WTC11 (cell line): ENCODE results near the gene MSANTD1. TPM values are rescaled to one million over a fixed set of nuclear protein-coding genes. Genes with fewer than 3 reads are reported as not detected.

ENCODE experiments used
- ATAC-seq: fragments of 200-7000 bp; cut with Tn5 transposase; 2 replicates; pipeline ENCODE4 v1.10.0; 2021; ENCODE audit warnings: mild to moderate bottlenecking, moderate library complexity
- CTCF ChIA-PET: fragments of 300-600 bp; sonication (Branson Sonifier 250); formaldehyde crosslinking; loops from one replicate; lab custom pipeline; 2021; ENCODE audit warnings: antibody characterized with exemption; lab: Charles Lee
- POLR2A ChIA-PET: fragments of 350-600 bp; sonication (Branson Sonifier 250); formaldehyde crosslinking; loops from one replicate; lab custom pipeline; 2021; ENCODE audit warnings: antibody characterized with exemption; lab: Charles Lee
- DNase-seq: peaks from one replicate; pipeline ENCODE4 v3.0.0; 2021; ENCODE audit warnings: low spot score
- H3K27ac Mint-ChIP-seq: 2 replicates; pipeline ENCODE4 v1.8.0; 2021; ENCODE audit warnings: mixed read lengths
- H3K27me3 Mint-ChIP-seq: 2 replicates; pipeline ENCODE4 v1.8.0; 2021; ENCODE audit warnings: low read depth, mild to moderate bottlenecking, moderate library complexity, mixed read lengths
- H3K36me3 Mint-ChIP-seq: 2 replicates; pipeline ENCODE4 v1.8.0; 2021; ENCODE audit warnings: mixed read lengths
- H3K4me1 Mint-ChIP-seq: 2 replicates; pipeline ENCODE4 v1.8.0; 2022; ENCODE audit warnings: mixed read lengths
- H3K4me3 Mint-ChIP-seq: 2 replicates; pipeline ENCODE4 v1.8.0; 2021; ENCODE audit warnings: mild to moderate bottlenecking, moderate library complexity, mixed read lengths
- H3K9me3 Mint-ChIP-seq: 2 replicates; pipeline ENCODE4 v1.8.0; 2021; ENCODE audit warnings: mixed read lengths
- CREM ChIP-seq: sonication (generic); formaldehyde crosslinking; IDR thresholded peaks from 2 replicates; pipeline ENCODE4 v1.8.1; 2022; ENCODE audit warnings: mild to moderate bottlenecking, missing genetic modification reagents, moderate library complexity
- ELF4 ChIP-seq: sonication (generic); formaldehyde crosslinking; IDR thresholded peaks from 2 replicates; pipeline ENCODE4 v1.8.1; 2022; ENCODE audit warnings: low read depth, mild to moderate bottlenecking, moderate library complexity, missing genetic modification reagents
- FOXK1 ChIP-seq: sonication (generic); formaldehyde crosslinking; IDR thresholded peaks from 2 replicates; pipeline ENCODE4 v1.8.0; 2022; ENCODE audit warnings: mild to moderate bottlenecking, moderate library complexity, missing genetic modification reagents
- GABPB1 ChIP-seq: sonication (generic); formaldehyde crosslinking; IDR thresholded peaks from 2 replicates; pipeline ENCODE4 v1.8.1; 2023; ENCODE audit warnings: mild to moderate bottlenecking, missing genetic modification reagents
- GRHL2 ChIP-seq: fragments of 250-450 bp; sonication (Bioruptor Pico); IDR thresholded peaks from 2 replicates; pipeline ENCODE4 v1.8.0; 2022; ENCODE audit warnings: mild to moderate bottlenecking, moderate library complexity; ENCODE audit not compliant: insufficient replicate concordance, severe bottlenecking
- KAT7 ChIP-seq: sonication (generic); formaldehyde crosslinking; IDR thresholded peaks from 2 replicates; pipeline ENCODE4 v1.8.1; 2023; ENCODE audit warnings: missing genetic modification reagents, mild to moderate bottlenecking, borderline replicate concordance
- ZNF263 ChIP-seq: sonication (generic); formaldehyde crosslinking; IDR thresholded peaks from 2 replicates; pipeline ENCODE4 v1.8.1; 2022; ENCODE audit warnings: low read depth, mild to moderate bottlenecking, moderate library complexity, missing genetic modification reagents
- total RNA-seq: library from RNA; stranded (reverse); gene quantifications from 3 replicates; pipeline ENCODE4 v1.2.3, GENCODE V29; 2021
- TF ChIP-seq, protein P1 (sequence below): sonication (generic); formaldehyde crosslinking; IDR thresholded peaks from 2 replicates; pipeline ENCODE4 v1.8.1; 2023; ENCODE audit warnings: mild to moderate bottlenecking, moderate library complexity, missing genetic modification reagents
- TF ChIP-seq, protein P2 (sequence below): fragments of 200-600 bp; IDR thresholded peaks from 2 replicates; pipeline ENCODE4 v1.8.0; 2022; ENCODE audit warnings: antibody characterized with exemption
- TF ChIP-seq, protein P3 (sequence below): sonication (generic); formaldehyde crosslinking; IDR thresholded peaks from 2 replicates; pipeline ENCODE4 v1.8.0; 2022; ENCODE audit warnings: mild to moderate bottlenecking, missing genetic modification reagents
- TF ChIP-seq, protein P4 (sequence below): sonication (generic); formaldehyde crosslinking; IDR thresholded peaks from 2 replicates; pipeline ENCODE4 v1.8.0; 2022; ENCODE audit warnings: mild to moderate bottlenecking, missing genetic modification reagents
- TF ChIP-seq, protein P5 (sequence below): sonication (generic); formaldehyde crosslinking; IDR thresholded peaks from 2 replicates; pipeline ENCODE4 v1.8.1; 2022; ENCODE audit warnings: mild to moderate bottlenecking, moderate library complexity, missing genetic modification reagents
- TF ChIP-seq, protein P6 (sequence below): fragments of 250-450 bp; sonication (Bioruptor Pico); conservative IDR thresholded peaks from 2 replicates; pipeline ENCODE4 v1.9.0; 2021; ENCODE audit warnings: mild to moderate bottlenecking

The MSANTD1 gene
- total RNA-seq, 1 experiment from 2014 or later = 0.98 TPM

DNA sequence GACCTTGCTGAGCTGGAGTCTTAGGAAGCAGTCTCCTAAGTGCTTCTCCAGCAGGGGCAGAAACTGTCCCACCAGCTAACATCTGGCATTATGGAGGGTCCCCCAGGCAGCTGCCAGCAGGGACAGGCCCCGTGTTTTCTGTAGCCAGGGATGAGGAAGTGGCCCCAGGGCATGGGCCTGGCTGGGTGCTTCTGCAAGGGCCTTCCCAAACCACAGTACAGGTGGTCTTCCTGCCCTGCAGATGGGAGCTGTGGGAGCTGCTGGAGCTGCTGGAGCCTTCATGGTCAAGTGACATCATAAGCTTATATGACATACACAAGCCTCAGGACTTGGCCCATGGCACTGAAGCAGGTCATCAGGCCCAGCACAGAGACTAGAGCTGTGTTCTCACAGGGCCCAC lies 5.0 kb upstream of the MSANTD1 start:
- CTCF ChIA-PET = interaction anchor here (0.5 to 4.9 kb wide), 4 partner anchors 54 to 237 kb away, joined by 3 to 25 read pairs (median 6); no protein-coding TSS in a partner anchor
- Mint-ChIP-seq H3K27ac (no peak overlapping the region), H3K9me3 (no peaks in the 10 kb centered on the region), H3K4me3 (no peak overlapping the region), H3K27me3 (no peaks in the 10 kb centered on the region), H3K4me1 (peaks cover 22% of the 10 kb centered on the region), H3K36me3 (peaks cover 15% of the 10 kb centered on the region)
- POLR2A ChIA-PET = no interaction called here
- ATAC-seq = no peak
- TF ChIP-seq CREM (CRISPR knock-in tag) = no peak
- TF ChIP-seq KAT7 = no peak
- TF ChIP-seq, protein P1, sequence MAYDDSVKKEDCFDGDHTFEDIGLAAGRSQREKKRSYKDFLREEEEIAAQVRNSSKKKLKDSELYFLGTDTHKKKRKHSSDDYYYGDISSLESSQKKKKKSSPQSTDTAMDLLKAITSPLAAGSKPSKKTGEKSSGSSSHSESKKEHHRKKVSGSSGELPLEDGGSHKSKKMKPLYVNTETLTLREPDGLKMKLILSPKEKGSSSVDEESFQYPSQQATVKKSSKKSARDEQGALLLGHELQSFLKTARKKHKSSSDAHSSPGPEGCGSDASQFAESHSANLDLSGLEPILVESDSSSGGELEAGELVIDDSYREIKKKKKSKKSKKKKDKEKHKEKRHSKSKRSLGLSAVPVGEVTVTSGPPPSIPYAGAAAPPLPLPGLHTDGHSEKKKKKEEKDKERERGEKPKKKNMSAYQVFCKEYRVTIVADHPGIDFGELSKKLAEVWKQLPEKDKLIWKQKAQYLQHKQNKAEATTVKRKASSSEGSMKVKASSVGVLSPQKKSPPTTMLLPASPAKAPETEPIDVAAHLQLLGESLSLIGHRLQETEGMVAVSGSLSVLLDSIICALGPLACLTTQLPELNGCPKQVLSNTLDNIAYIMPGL (CRISPR knock-in tag) = no peak
- TF ChIP-seq, protein P2, sequence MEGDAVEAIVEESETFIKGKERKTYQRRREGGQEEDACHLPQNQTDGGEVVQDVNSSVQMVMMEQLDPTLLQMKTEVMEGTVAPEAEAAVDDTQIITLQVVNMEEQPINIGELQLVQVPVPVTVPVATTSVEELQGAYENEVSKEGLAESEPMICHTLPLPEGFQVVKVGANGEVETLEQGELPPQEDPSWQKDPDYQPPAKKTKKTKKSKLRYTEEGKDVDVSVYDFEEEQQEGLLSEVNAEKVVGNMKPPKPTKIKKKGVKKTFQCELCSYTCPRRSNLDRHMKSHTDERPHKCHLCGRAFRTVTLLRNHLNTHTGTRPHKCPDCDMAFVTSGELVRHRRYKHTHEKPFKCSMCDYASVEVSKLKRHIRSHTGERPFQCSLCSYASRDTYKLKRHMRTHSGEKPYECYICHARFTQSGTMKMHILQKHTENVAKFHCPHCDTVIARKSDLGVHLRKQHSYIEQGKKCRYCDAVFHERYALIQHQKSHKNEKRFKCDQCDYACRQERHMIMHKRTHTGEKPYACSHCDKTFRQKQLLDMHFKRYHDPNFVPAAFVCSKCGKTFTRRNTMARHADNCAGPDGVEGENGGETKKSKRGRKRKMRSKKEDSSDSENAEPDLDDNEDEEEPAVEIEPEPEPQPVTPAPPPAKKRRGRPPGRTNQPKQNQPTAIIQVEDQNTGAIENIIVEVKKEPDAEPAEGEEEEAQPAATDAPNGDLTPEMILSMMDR = no peak
- TF ChIP-seq, protein P3, sequence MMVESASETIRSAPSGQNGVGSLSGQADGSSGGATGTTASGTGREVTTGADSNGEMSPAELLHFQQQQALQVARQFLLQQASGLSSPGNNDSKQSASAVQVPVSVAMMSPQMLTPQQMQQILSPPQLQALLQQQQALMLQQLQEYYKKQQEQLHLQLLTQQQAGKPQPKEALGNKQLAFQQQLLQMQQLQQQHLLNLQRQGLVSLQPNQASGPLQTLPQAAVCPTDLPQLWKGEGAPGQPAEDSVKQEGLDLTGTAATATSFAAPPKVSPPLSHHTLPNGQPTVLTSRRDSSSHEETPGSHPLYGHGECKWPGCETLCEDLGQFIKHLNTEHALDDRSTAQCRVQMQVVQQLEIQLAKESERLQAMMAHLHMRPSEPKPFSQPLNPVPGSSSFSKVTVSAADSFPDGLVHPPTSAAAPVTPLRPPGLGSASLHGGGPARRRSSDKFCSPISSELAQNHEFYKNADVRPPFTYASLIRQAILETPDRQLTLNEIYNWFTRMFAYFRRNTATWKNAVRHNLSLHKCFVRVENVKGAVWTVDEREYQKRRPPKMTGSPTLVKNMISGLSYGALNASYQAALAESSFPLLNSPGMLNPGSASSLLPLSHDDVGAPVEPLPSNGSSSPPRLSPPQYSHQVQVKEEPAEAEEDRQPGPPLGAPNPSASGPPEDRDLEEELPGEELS (CRISPR knock-in tag) = no peak
- TF ChIP-seq ZNF263 (CRISPR knock-in tag) = no peak
- TF ChIP-seq, protein P4, sequence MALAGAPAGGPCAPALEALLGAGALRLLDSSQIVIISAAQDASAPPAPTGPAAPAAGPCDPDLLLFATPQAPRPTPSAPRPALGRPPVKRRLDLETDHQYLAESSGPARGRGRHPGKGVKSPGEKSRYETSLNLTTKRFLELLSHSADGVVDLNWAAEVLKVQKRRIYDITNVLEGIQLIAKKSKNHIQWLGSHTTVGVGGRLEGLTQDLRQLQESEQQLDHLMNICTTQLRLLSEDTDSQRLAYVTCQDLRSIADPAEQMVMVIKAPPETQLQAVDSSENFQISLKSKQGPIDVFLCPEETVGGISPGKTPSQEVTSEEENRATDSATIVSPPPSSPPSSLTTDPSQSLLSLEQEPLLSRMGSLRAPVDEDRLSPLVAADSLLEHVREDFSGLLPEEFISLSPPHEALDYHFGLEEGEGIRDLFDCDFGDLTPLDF (CRISPR knock-in tag) = no peak
- TF ChIP-seq, protein P5, sequence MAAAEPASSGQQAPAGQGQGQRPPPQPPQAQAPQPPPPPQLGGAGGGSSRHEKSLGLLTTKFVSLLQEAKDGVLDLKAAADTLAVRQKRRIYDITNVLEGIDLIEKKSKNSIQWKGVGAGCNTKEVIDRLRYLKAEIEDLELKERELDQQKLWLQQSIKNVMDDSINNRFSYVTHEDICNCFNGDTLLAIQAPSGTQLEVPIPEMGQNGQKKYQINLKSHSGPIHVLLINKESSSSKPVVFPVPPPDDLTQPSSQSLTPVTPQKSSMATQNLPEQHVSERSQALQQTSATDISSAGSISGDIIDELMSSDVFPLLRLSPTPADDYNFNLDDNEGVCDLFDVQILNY (CRISPR knock-in tag) = no peak
- TF ChIP-seq ELF4 (CRISPR knock-in tag) = no peak
- TF ChIP-seq GABPB1 (CRISPR knock-in tag) = no peak
- no peak for TF ChIP-seq GRHL2 (CRISPR knock-in tag)
- TF ChIP-seq, protein P6, sequence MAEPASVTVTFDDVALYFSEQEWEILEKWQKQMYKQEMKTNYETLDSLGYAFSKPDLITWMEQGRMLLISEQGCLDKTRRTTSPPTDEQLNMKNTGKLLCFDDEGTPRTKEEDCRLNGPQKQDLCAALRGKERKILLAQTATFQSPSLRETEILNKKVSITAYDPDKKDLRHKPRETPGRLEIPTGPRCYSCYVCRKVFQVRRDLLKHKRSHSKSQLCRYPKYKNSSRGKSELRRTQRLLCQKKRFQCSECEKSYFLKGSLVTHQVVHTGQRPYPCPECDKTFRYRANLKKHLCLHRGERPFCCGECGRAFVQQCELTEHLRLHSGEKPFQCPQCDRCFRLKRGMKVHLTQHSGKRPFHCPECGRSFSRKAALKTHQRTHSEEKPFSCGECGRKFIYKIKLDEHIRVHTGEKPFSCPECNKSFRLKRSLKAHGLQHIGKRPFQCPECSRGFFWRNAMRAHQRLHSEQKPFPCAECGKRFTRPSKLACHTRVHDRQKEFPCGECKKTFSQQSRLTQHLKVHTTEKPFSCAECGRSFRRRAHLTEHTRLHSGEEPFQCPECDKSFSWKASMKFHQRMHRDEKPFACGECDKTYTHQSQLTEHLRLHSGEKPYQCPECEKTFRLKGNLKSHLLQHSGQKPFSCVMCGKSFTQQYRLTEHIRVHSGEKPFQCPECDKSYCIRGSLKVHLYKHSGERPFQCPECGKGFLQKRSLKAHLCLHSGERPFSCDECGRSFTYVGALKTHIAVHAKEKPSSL = no peak
- no peak for DNase-seq

DNA sequence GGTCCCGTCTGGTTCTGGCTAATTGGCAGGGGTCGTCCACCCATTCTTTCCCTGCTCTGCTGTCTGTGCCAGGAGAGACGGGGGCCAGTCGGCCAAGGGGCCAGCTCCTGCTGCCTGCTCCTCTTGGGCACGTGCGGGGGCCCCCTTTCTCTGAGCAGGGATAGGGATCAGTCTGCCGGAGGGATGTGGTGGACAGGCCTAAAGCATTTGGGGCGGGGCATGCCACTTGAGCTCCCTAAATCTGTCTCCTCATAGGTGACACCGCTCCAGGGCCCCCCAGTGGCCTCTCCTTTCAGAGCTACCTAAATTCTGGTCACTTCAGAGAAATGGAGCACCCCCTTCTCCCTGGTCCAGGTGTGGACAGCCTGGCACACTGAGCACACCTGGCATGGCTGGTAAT lies 4.2 kb upstream of the MSANTD1 start:
- Mint-ChIP-seq H3K4me1 (peaks cover 22% of the 10 kb centered on the region), H3K27ac (no peak overlapping the region), H3K36me3 (peaks cover 15% of the 10 kb centered on the region), H3K4me3 (no peak overlapping the region), H3K9me3 (no peaks in the 10 kb centered on the region), H3K27me3 (no peaks in the 10 kb centered on the region)
- TF ChIP-seq FOXK1 = no peak
- DNase-seq = no peak
- ChIA-PET CTCF (interaction anchor here (0.5 to 4.9 kb wide), 4 partner anchors 55 to 236 kb away, joined by 3 to 25 read pairs (median 6); no protein-coding TSS in a partner anchor), POLR2A (no interaction called here)
- no peak for ATAC-seq
